Fibroblast of peridontal ligament (primary cell): ENCODE results near the gene POLR1B.
A peak's percentile ranks its signal among the peaks of the same experiment; 100 is the strongest.
"Not testable (repeated sequence)": the region's sequence is repeated elsewhere in the genome, so short reads cannot be mapped to it uniquely, and the experiment has no call there.

Experiments
- DNase-seq: peaks from one replicate; pipeline ENCODE4 v3.0.0-alpha.2; 2010; ENCODE audit errors: extremely low read depth

The POLR1B gene

GRCh38 chr2:112601754-112602153 is 59.5 kb downstream of the POLR1B start:
- DNase-seq, result no peak

GRCh38 chr2:112602917-112603316 is 60.7 kb downstream of the POLR1B start:
- no peak for DNase-seq

GRCh38 chr2:112603731-112604130 is 61.5 kb downstream of the POLR1B start:
- DNase-seq, result no peak

- no peak for DNase-seq
Observed at GRCh38 chr2:112604952-112605351, 62.7 kb downstream of the POLR1B start.

GRCh38 chr2:112605926-112606325 is 63.7 kb downstream of the POLR1B start:
- no peak for DNase-seq

- no peak for DNase-seq
Observed at GRCh38 chr2:112606547-112606946, 64.3 kb downstream of the POLR1B start.

- DNase-seq, result no peak
Observed at GRCh38 chr2:112607680-112608438, 65.6 kb downstream of the POLR1B start.

GRCh38 chr2:112609320-112609719 is 67.1 kb downstream of the POLR1B start:
- DNase-seq, result not testable (repeated sequence)

GRCh38 chr2:112612283-112612682 is 70.0 kb downstream of the POLR1B start:
- DNase-seq, result not testable (repeated sequence)

- DNase-seq, result no peak
Observed at GRCh38 chr2:112614201-112614840, 72.1 kb downstream of the POLR1B start.

- no peak for DNase-seq
Observed at GRCh38 chr2:112615051-112615450, 72.8 kb downstream of the POLR1B start.

GRCh38 chr2:112615798-112616197 is 73.5 kb downstream of the POLR1B start:
- DNase-seq, result not testable (repeated sequence)

- DNase-seq, result no peak
Observed at GRCh38 chr2:112618383-112618782, 76.1 kb downstream of the POLR1B start.

GRCh38 chr2:112621790-112622527 is 79.7 kb downstream of the POLR1B start:
- DNase-seq, result peak; percentile 85

GRCh38 chr2:112622528-112622849 is 80.2 kb downstream of the POLR1B start:
- DNase-seq, result peak; percentile 93

- peak; percentile 67 for DNase-seq
Observed at GRCh38 chr2:112623913-112624777, 81.9 kb downstream of the POLR1B start.

GRCh38 chr2:112625474-112626114 is 83.3 kb downstream of the POLR1B start:
- DNase-seq, result no peak

- DNase-seq, result peak; percentile 64
Observed at GRCh38 chr2:112626604-112627059, 84.4 kb downstream of the POLR1B start.
